GM12878 (cell line): ENCODE results near the gene PROSER3.

Experiments used
- EP300 ChIP-seq, 2 experiments: fragments of 150-350 bp in 1 of 2; IDR thresholded peaks; 2 replicates each; pipeline ENCODE4 v1.6.1; 2011 to 2012; ENCODE audit warnings: low read depth in 2 of 2, low read length in 2 of 2, borderline replicate concordance in 1 of 2, improper control_type of control experiment in 1 of 2, inconsistent platforms in 1 of 2; ENCODE audit not compliant: control insufficient read depth in 1 of 2
- EZH2 ChIP-seq: IDR thresholded peaks from 2 replicates; pipeline ENCODE4 v1.6.1; 2012; ENCODE audit warnings: low read depth, mild to moderate bottlenecking, control low read depth, inconsistent platforms, low read length, borderline replicate concordance; ENCODE audit not compliant: control insufficient read depth
- GABPA ChIP-seq: IDR thresholded peaks from 2 replicates; pipeline ENCODE4 v1.6.1; 2014; ENCODE audit warnings: antibody characterized with exemption, low read depth, mild to moderate bottlenecking, inconsistent platforms
- MYC ChIP-seq: IDR thresholded peaks from 2 replicates; pipeline ENCODE4 v1.6.1; 2011; ENCODE audit warnings: mild to moderate bottlenecking, low read length, moderate library complexity, inconsistent platforms; ENCODE audit not compliant: insufficient read depth, insufficient replicate concordance, insufficient read length, severe bottlenecking
- POLR2A ChIP-seq: IDR thresholded peaks from 2 replicates; pipeline ENCODE4 v1.6.1; 2011; ENCODE audit warnings: low read depth, mild to moderate bottlenecking, low read length
- POLR2AphosphoS5 ChIP-seq: IDR thresholded peaks from 2 replicates; pipeline ENCODE4 v1.6.1; 2011; ENCODE audit warnings: mild to moderate bottlenecking, low read length, inconsistent platforms
- RAD51 ChIP-seq: fragments of 450-650 bp; IDR thresholded peaks from 2 replicates; pipeline ENCODE4 v1.6.1; 2016; ENCODE audit warnings: moderate library complexity, mild to moderate bottlenecking, inconsistent platforms
- SIN3A ChIP-seq: IDR thresholded peaks from 2 replicates; pipeline ENCODE4 v1.6.1; 2012; ENCODE audit warnings: low read depth, low read length, improper control_type of control experiment
- SRF ChIP-seq, 2 experiments: IDR thresholded peaks; 2 replicates each; pipeline ENCODE4 v1.6.1; 2011; ENCODE audit warnings: low read depth in 2 of 2, low read length in 2 of 2, mild to moderate bottlenecking in 1 of 2, moderate library complexity in 1 of 2
- SUZ12 ChIP-seq: fragments of 200-600 bp; sonication (generic); IDR thresholded peaks from one replicate; pipeline ENCODE4 v1.6.1; 2018; ENCODE audit warnings: antibody characterized with exemption, mild to moderate bottlenecking; ENCODE audit not compliant: unreplicated experiment
- ZNF24 ChIP-seq: fragments of 450-650 bp; IDR thresholded peaks from 2 replicates; pipeline ENCODE4 v1.6.1; 2017; ENCODE audit warnings: antibody characterized with exemption, mild to moderate bottlenecking
- TF ChIP-seq, protein P1 (sequence below), 3 experiments: IDR thresholded peaks in 2 of 3; conservative IDR thresholded peaks in 1 of 3; 2 replicates each; pipeline ENCODE4 v1.5.1; 2011; ENCODE audit warnings: low read depth in 3 of 3, low read length in 3 of 3, mild to moderate bottlenecking in 3 of 3, control low read depth in 2 of 3, moderate library complexity in 2 of 3, inconsistent platforms in 1 of 3, mixed read lengths in 1 of 3; ENCODE audit not compliant: control insufficient read depth in 2 of 3, insufficient read depth in 1 of 3; ENCODE audit errors: extremely low read depth in 1 of 3

DNA sequence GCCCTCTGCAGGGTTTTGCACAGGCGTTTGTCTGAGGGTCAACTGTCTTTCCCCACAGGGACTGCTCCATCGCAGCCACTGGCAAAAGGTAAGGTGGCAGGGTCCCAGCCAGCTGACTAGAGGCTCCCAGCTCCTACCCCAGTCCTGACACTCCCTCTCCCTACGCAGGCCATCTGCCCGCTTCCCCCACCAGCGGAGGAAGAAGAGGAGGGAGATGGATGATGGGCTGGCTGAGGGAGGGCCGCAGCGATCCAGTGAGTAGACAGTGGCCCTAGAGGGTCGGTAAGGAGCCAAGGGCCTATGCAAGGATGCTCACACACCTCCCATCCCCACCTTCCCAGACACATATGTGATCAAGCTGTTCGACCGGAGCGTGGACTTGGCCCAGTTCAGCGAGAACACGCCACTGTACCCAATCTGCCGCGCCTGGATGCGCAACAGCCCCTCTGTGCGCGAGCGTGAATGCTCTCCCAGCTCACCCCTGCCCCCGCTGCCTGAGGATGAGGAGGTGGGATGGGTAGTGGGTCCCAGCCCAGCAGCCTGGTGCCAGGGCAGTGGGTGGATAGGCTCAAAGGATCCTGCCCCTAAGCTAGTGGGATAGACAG lies 5.1 kb upstream of the PROSER3 start:
- TF ChIP-seq, protein P1, sequence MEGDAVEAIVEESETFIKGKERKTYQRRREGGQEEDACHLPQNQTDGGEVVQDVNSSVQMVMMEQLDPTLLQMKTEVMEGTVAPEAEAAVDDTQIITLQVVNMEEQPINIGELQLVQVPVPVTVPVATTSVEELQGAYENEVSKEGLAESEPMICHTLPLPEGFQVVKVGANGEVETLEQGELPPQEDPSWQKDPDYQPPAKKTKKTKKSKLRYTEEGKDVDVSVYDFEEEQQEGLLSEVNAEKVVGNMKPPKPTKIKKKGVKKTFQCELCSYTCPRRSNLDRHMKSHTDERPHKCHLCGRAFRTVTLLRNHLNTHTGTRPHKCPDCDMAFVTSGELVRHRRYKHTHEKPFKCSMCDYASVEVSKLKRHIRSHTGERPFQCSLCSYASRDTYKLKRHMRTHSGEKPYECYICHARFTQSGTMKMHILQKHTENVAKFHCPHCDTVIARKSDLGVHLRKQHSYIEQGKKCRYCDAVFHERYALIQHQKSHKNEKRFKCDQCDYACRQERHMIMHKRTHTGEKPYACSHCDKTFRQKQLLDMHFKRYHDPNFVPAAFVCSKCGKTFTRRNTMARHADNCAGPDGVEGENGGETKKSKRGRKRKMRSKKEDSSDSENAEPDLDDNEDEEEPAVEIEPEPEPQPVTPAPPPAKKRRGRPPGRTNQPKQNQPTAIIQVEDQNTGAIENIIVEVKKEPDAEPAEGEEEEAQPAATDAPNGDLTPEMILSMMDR (IDR thresholded peaks at IDR 0.05 in 2 of 3, conservative IDR thresholded peaks at IDR 0.05 in 1 of 3; ENCODE audit: control insufficient read depth in 2 of 3, extremely low read depth in 1 of 3, insufficient read depth in 1 of 3, low read depth in 3 of 3, low read length in 3 of 3): no peak
- TF ChIP-seq POLR2A: no peak
- TF ChIP-seq SIN3A: no peak
- no peak for TF ChIP-seq EZH2
- TF ChIP-seq ZNF24: no peak
- no peak for TF ChIP-seq SRF (IDR thresholded peaks at IDR 0.05; ENCODE audit: low read depth in 2 of 2, low read length in 2 of 2)
- no peak for TF ChIP-seq MYC
- no peak for TF ChIP-seq SUZ12
- no peak for TF ChIP-seq POLR2AphosphoS5
- TF ChIP-seq EP300 (IDR thresholded peaks at IDR 0.05; ENCODE audit: borderline replicate concordance in 1 of 2, control insufficient read depth in 1 of 2, low read depth in 2 of 2, low read length in 2 of 2): no peak
- no peak for TF ChIP-seq RAD51
- no peak for TF ChIP-seq GABPA
